ENCODE measurements around the gene RPL37A. TPM values are rescaled to one million over a fixed set of nuclear protein-coding genes. Genes with fewer than 3 reads are reported as not detected.

Gene RPL37A
- total and polyA plus RNA-seq, 2 of the 4 experiments (the other 2 are of a cell fraction) = 341 to 1,572 TPM

DNA sequence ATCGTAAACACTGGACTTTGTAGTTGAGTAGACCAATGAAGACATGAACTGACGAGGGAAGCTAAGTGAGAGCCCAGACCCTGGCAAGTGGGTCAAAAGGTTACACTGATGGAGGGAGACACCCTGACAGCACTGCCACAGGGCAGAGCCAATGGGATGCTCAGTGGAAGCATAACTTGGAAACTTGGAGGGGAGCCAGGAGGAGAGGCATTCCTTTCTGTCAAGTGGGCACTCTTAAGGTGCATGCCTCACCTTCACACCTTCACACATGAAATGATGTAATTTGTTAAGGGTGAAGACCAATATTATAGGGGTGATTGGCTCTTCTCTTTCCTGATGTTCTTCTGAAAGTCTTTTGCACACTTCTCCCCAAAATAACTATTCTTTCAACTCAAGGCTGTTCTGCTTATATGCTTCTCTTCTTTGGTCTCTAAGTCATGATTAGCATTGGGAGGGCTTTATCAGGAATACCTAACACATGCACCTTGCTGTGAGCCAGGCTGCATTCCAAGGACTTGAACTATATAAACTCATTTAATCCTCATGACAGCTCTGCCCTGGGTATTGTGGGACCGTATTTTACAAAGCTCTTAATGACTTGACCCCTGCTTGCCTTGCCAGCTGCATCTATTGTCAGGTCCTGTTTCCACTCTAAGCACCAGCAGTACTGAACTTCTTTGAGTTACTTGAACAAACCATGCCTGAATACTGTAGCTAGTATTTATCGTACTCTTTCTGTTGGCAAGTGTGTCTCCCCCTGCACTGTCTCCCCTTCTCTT lies 19.0 kb downstream of the RPL37A start:
- Histone ChIP-seq H2BK5ac (ENCODE audit: low read depth, low read length, poor library complexity, severe bottlenecking) (no peak overlapping the region), H2BK15ac (ENCODE audit: low read depth, low read length) (no peak overlapping the region), H2AFZ (replicated peaks; ENCODE audit: low read length, poor library complexity) (no peak overlapping the region), H4K5ac (ENCODE audit: low read depth, low read length) (no peak overlapping the region), H3K27me3 (ENCODE audit: control insufficient read depth, insufficient read depth, low read length) (no peaks in the 10 kb centered on the region), H3K4me1 (ENCODE audit: control insufficient read depth, insufficient read depth, low read length) (peaks cover 7% of the 10 kb centered on the region), H3K23ac (ENCODE audit: low read depth, low read length) (no peak overlapping the region), H3K14ac (replicated peaks; ENCODE audit: low read depth, low read length) (no peak overlapping the region), H4K8ac (ENCODE audit: low read depth in 2 of 2, low read length in 2 of 2) (no peak overlapping the region), H3K9ac (ENCODE audit: low read depth, low read length) (no peak overlapping the region), H3K4me2 (ENCODE audit: low read depth, low read length) (no peak overlapping the region), H3K4me3 (ENCODE audit: insufficient read depth, low read depth, low read length) (no peak overlapping the region), H3K56ac (ENCODE audit: extremely low read depth, insufficient read depth, low read length) (no peak overlapping the region), H2BK20ac (ENCODE audit: low read depth, low read length) (no peak overlapping the region), H3K79me1 (ENCODE audit: low read depth in 1 of 2, low read length in 2 of 2) (no peaks in the 10 kb centered on the region), H4K91ac (ENCODE audit: insufficient read depth, low read depth, low read length) (no peak overlapping the region), H3K4ac (ENCODE audit: low read depth, low read length) (no peak overlapping the region), H2AK9ac (replicated peaks; ENCODE audit: low read depth, low read length, poor library complexity) (no peak overlapping the region), H3K9me1 (ENCODE audit: insufficient read depth, low read length) (peaks cover 8% of the 10 kb centered on the region), H3K9me3 (ENCODE audit: control insufficient read depth, insufficient read depth, low read length) (no peaks in the 10 kb centered on the region), H2BK120ac (ENCODE audit: low read depth, low read length) (no peak overlapping the region), H4K20me1 (ENCODE audit: insufficient read depth, low read length) (no peaks in the 10 kb centered on the region), H3K27ac (ENCODE audit: insufficient read depth, low read length) (no peak overlapping the region), H3K36me3 (ENCODE audit: control insufficient read depth, insufficient read depth, low read length) (no peaks in the 10 kb centered on the region), H2AK5ac (ENCODE audit: low read depth, low read length) (no peak overlapping the region; the same call in 1 of the 2 replicates), H3K18ac (ENCODE audit: low read depth, low read length) (no peak overlapping the region)
- ChIA-PET CTCF (interaction anchor here (0.5 to 6.0 kb wide), 4 partner anchors 142 to 1156 kb away, joined by 3 to 88 read pairs (median 4); no protein-coding TSS in a partner anchor), POLR2A (ENCODE audit: unreplicated experiment) (no interaction called here)
- WGBS, 2 experiments (ENCODE audit: extremely low coverage in 2 of 2, insufficient read length in 1 of 2) = 83% methylated on average over 1 of the region's 4 CpGs; no CpG with 5 or more reads in 1 of the 2 experiments
- ATAC-seq (ENCODE audit: low read depth) (no peak), DNase-seq (no peak)
- dilution Hi-C loops (cut with HindIII; ENCODE audit: low sequenced_read_pairs, unreplicated experiment) = loop anchor here (25.0 kb wide), 2 partner anchors 145 to 995 kb away; no protein-coding TSS in a partner anchor
- intact Hi-C loops (cut with micrococcal nuclease) = loop anchor here (5.0 kb wide), 2 partner anchors 1195 to 1240 kb away; no protein-coding TSS in a partner anchor
- in situ Hi-C loops (cut with MboI; ENCODE audit: low sequenced_read_pairs) = loop anchor here (5.0 to 25.0 kb wide), 4 partner anchors 150 to 1237 kb away; no protein-coding TSS in a partner anchor
- BruUV-seq (replicated peaks) = no TSS peak
- TF ChIP-seq RFX5 (IDR thresholded peaks at IDR 0.05; ENCODE audit: low read depth, low read length) (no peak), MXI1 (IDR thresholded peaks at IDR 0.05; ENCODE audit: borderline replicate concordance, low read depth, low read length) (no peak), MAFK (IDR thresholded peaks at IDR 0.05; ENCODE audit: low read depth, low read length) (no peak), CTCF (conservative IDR thresholded peaks at IDR 0.05; ENCODE audit: low read depth, low read length) (no peak), BHLHE40 (IDR thresholded peaks at IDR 0.05; ENCODE audit: low read depth, low read length) (no peak), CHD1 (IDR thresholded peaks at IDR 0.05; ENCODE audit: low read depth, low read length) (no peak), POLR2A (IDR thresholded peaks at IDR 0.05; ENCODE audit: low read depth, low read length) (no peak), FOS (IDR thresholded peaks at IDR 0.05; ENCODE audit: low read depth, low read length) (no peak), SMC3 (IDR thresholded peaks at IDR 0.05; ENCODE audit: low read depth, low read length) (no peak), RAD21 (IDR thresholded peaks at IDR 0.05; ENCODE audit: low read length) (no peak), NFE2L2 (IDR thresholded peaks at IDR 0.05; ENCODE audit: low read depth, low read length) (no peak), MAZ (IDR thresholded peaks at IDR 0.05; ENCODE audit: borderline replicate concordance, low read depth, low read length) (no peak), CEBPB (IDR thresholded peaks at IDR 0.05; ENCODE audit: low read depth, low read length) (no peak)
- TF ChIP-seq, protein P1, sequence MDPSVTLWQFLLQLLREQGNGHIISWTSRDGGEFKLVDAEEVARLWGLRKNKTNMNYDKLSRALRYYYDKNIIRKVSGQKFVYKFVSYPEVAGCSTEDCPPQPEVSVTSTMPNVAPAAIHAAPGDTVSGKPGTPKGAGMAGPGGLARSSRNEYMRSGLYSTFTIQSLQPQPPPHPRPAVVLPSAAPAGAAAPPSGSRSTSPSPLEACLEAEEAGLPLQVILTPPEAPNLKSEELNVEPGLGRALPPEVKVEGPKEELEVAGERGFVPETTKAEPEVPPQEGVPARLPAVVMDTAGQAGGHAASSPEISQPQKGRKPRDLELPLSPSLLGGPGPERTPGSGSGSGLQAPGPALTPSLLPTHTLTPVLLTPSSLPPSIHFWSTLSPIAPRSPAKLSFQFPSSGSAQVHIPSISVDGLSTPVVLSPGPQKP (IDR thresholded peaks at IDR 0.05; ENCODE audit: borderline replicate concordance, low read depth, low read length) = no peak
- TF ChIP-seq, protein P2, sequence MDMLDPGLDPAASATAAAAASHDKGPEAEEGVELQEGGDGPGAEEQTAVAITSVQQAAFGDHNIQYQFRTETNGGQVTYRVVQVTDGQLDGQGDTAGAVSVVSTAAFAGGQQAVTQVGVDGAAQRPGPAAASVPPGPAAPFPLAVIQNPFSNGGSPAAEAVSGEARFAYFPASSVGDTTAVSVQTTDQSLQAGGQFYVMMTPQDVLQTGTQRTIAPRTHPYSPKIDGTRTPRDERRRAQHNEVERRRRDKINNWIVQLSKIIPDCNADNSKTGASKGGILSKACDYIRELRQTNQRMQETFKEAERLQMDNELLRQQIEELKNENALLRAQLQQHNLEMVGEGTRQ (IDR thresholded peaks at IDR 0.05; ENCODE audit: low read depth, low read length) = no peak

Data from IMR-90 (cell line).